GM18526 (cell line): ENCODE results near the gene WDR38.

ENCODE experiments used
- POLR2A ChIP-seq: IDR thresholded peaks from 3 replicates; pipeline ENCODE4 v1.6.1; 2011; ENCODE audit not compliant: insufficient read length; ENCODE audit errors: extremely low read depth

WDR38 gene

GRCh38 chr9:124852829-124853531, at the start of gene WDR38:
Gene WDR38 (plus strand): TSS chr9:124853460. CDS start chr9:124853532, 72 bp downstream.
- TF ChIP-seq POLR2A, result no peak

GRCh38 chr9:124803911-124804310, 49.3 kb upstream of the WDR38 start:
- TF ChIP-seq POLR2A, result no peak

GRCh38 chr9:124805186-124805585, 48.1 kb upstream of the WDR38 start:
- TF ChIP-seq POLR2A, result no peak

DNA sequence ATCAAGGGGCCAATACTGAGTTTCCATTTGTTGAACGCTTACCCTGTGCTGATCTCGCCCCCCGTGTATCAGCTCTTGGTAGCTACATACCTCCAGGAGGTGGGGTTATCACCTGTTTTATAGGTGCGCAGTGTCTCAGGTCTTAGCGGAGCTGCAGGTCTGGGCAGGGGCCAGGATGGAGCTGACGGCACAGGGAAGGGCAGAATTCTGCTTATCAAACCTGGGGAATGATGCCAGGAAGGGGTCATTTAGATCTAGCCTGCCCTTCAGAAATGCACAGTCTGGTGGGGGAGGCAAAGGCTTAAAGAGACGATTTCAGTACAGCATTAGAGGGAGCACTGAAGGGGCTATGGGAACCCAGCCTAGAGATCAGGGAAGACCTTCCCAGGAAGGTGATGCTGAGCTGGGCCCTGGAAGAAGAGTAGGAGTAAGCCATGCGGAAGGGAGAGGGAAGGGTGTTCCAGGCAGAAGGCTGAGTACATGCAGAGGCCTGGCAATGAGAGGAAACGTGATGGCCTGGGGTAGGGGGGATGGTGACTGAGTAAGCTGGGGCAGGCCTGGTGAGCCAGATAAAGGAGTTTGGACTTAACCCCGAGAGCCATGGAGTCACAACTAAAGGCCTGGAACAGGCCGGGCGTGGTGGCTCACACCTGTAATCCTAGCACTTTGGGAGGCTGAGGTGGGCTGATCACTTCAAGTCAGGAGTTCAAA, 44.9 kb upstream of the WDR38 start:
- no peak for TF ChIP-seq POLR2A

DNA sequence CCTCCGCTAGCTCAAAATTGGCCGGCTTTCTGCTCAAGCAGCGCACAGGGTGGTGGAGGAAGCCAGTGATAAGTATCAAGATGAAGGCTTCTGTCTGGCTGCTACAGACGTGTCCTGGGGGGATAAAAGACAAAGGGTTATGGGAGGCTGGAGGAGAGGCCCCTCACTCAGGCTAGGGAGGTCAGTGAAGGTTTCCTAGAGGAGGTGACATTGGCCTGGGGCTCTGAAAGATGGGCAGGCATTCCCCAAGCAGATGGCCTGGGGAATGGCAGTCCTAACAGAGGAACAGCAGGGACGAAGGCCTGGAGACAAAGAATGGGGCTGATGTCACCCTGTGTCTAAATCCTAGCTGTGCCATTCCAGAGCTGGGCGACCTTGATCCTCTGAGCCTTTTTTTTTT, 44.0 kb upstream of the WDR38 start:
- no peak for TF ChIP-seq POLR2A

DNA sequence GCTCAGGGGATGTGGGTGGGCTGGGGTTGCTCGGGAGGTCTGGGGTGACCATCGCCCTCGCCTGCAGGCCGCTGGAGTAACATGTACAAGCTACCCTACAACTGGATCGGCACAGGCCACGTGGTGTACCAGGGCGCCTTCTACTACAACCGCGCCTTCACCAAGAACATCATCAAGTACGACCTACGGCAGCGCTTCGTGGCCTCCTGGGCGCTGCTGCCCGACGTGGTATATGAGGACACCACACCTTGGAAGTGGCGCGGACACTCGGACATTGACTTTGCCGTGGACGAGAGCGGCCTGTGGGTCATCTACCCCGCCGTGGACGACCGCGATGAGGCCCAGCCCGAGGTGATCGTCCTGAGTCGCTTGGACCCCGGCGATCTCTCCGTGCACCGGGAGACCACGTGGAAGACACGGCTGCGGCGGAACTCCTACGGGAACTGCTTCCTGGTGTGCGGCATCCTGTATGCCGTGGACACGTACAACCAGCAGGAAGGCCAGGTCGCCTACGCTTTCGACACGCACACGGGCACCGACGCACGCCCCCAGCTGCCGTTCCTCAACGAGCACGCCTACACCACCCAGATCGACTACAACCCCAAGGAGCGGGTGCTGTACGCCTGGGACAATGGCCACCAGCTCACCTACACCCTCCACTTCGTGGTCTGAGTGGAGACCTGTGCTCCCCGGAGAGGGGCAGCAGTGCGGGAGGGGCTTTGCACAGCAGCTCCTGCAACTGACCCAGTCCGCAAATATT, 43.3 kb upstream of the WDR38 start:
- TF ChIP-seq POLR2A, result no peak

- no peak for TF ChIP-seq POLR2A
Observed at GRCh38 chr9:124810663-124811355, 42.5 kb upstream of the WDR38 start.

DNA sequence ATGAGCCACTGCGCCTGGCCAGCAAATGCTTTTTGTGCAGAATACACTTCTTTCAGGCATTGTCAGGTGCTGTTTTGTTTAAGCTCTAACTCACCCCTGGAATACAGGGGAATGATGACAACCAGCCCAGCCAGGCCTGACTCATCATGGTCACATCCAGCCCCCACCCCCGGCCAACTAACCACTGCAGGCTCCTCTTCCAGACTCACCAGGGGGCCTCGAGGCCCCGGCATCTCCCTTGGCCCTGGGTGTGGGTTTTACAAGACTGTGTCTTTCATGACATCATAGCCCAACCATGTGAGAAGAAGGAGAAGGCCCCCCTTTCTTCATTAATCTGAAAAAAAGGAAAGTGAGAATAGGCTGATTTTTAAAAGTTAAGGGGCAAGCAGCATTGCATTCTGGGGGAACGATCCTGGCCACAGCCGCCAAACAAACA, 40.8 kb upstream of the WDR38 start:
- no peak for TF ChIP-seq POLR2A

DNA sequence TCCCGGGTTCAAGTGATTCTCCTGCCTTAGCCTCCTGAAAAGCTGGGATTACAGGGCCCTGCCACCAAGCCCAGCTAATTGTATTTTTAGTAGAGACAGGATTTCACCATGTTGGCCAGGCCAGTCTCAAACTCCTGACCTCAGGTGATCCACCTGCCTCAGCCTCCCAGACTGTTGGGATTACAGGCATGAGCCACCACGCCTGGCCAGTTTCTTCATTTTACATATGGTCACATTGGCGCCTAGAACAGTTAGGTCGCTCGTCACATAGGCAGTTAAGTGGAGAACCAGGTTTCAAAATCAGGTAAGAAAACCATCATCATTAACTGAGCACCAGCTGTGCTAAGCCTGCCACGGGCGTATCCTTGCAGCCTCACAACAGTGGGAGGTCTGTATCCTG, 40.2 kb upstream of the WDR38 start:
- no peak for TF ChIP-seq POLR2A

DNA sequence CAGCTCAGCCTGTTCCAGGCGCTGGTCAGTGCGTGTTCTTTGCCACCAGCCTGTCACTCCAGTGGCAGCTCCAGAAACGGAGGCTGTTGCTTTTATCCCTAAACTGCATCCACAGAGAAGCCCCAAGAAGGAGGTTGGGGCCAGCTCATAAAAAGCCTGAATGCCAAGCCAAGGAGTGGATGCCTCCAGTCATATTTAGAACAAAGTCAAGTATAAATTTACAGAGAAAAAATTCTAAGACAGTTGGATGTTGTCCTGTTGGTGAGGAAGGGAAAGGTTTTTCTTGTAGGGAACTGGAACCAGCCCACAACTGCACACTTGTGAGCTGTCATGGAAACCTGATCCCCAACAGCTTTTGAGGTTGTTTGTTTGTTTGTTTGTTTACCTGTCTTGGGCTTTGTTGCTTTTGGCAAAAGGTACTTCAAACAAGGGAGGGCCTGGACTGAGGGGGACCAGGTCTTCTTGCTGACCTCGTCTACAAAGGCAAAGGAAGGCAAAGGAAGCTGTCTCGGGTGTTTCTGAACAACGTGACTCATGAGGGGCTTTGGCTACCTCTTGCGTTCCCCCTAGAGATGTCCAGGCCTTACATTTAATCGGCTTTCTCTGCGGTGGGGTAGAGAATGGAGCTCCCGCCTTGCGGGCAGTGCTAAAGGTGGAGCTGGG, 39.6 kb upstream of the WDR38 start:
- TF ChIP-seq POLR2A, result no peak

DNA sequence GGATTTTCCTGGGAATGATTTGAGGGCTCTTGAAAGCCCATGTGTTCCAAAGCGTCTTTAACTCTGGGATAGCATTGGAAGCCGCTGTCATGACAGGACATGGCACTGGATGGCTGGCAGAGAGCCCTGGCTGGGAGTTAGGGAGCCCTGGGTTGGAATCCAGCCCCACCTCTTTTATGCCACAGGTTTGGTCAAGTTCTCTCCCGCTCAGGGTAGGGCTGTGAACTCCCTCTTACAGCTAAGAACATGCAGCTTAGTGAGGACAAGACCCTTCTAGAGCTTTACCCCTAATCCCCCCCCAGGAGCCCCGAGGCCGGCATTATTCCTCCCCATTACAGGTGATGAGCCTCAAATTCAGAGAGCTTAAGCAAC, 39.1 kb upstream of the WDR38 start:
- no peak for TF ChIP-seq POLR2A

DNA sequence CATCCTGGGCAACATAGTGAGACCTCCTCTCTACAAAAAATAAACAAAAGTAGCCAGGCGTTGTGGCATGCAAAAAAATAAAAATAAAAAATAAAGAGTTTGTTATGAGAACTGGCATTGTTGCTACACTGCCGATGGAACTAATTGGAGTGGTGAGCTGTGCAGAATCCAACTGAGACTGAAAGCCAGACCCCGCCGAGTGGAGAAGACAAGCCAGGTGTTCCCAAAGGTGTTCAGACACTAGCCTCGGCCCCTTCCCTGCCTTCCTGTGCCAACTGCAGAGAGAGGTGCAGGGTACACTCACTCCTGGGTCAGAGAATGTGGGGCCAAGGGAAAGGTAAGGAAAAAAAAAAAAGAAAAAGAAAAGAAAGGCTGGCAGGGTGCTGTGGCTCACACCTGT, 37.7 kb upstream of the WDR38 start:
- TF ChIP-seq POLR2A, result no peak

DNA sequence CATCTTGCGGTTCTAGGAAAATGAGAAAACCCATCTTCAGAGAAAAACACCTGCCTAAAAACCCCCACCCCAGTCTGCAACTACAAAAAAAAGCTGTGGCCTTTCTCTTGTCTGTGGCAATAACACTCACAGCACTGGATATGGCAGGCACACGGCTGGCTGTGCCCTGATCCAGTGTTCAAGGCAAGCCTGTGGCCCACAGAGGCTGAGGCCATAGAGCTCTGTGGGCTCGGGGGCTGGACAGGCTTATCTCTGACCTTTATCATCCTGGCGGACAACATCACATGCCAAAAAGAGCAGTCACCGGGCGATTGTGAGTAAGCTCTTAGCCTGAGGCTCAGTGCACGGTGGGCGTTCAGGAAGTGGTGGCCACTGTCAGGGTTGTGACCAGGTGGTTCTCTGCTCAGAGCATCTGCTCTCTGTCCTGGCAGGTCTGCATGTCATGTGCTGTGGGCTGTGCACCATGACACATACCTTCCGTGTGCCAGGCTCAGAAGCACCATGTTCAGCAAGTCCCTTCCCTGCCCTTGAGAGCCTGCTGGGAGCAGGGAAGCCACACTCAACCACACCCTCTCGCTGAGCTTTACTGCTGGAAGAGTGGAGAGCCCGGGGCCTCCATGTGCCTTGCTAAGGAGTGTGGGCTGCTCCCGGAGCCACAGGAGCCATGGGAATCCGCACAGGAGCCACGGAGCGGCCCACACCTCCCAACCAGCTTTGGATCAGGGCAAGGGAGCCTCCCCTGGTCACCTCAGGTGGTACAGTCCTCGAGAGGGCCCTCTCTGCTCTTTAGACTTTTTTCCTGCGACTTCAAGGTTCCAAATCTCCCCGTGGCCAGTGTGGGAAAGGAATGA, 34.6 kb upstream of the WDR38 start:
- no peak for TF ChIP-seq POLR2A
